NCI-H524 treated with DMSO at 0.1 percent for 48 hours (cell line): ENCODE results near the gene TERT.

ENCODE experiments used
- DNase-seq: peaks from one replicate; lab custom pipeline; 2025; lab: John Stamatoyannopoulos, UW

TERT gene

DNA sequence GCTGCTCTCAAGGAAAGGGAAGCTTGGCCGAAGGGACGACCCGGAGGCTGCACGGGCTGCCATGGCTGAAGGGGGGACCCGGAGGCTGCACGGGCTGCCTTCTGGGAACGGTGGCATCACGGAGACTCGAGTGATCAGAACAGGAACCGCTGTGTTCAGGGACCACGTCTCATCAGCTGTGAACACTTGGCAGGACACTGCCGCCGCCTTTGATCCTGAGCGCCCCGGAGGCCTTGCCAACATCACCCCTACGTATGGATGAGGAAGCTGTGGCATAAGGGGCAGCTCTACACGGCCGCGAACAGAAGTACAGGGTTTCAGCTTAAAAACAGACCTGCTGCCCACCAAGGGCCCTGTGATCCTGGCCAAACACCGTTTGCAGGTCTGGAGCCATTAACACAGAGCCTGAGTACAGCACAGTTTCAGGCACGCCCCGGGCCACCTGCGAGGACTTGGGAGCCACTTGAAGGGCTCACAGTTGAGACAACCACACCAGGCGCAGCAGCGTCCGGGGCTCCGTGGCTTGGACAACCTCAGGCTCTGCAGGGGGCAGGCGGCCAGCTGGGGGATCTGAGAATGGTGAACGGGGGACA is 23.9 kb upstream of the TERT start:
- DNase-seq, result no peak

DNA sequence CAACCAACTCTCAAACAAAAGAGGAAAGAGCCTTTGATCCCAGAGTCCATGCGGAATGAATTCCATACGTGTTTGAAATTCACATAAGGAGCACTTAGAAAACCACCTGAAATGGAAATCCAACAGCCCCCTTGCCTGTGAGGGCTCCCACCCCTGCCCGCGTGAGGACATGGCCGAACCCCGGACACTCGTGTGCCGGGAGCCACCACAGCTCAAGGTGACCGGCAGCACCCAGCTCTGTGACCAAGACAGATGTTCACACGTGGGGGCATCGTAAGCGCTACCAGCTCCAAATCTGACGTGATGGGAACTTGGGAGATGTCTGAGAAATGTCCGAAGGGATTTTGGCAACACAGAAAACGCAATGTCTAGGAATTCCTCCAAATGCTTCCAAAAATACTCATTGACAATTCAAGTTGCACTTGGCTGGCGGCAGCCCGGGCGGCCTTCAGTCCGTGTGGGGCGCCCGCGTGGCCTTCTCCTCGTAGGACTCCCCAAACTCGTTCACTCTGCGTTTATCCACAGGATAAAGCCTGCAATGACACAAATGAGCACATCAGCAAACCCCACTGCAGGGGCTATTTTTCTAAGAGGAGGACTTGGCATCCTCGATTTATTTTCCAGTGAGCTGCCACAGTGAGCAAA is 23.2 kb upstream of the TERT start:
- DNase-seq, result no peak

DNA sequence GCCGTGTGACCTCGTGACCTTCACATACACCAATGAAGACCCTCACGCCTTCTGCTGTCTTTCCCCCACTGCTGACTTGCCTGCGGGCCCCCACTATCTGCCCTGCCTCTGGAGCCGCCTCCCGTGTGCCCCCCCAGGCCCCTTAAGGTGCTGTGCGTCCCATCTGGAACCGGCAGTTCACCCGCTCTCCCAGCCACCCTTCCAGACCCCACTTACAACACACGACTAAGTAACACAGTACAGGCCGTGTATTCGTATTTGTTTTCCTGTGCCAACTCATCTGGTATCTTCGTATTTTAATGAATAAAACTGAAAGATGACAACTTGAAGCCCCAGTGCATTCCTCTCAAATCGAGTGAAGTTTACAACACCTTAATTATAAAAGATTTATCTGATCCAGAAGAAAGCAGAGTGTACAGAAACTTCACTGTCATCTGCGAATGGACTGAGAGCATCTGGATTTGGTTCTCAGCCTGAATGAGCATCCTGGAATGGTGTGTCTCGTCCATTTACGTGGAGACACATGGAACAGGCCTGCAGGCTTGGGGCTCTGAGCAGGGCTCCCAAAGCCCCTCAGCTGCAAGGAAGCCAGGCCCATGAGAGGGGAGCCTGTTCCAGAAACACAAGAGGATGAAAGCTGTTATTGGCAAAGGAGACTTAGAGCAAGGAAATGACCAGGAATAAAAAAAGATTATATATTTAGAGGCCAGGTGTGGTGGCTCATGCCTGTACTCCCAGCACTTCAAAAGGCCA is 21.9 kb upstream of the TERT start:
- DNase-seq, result no peak

DNA sequence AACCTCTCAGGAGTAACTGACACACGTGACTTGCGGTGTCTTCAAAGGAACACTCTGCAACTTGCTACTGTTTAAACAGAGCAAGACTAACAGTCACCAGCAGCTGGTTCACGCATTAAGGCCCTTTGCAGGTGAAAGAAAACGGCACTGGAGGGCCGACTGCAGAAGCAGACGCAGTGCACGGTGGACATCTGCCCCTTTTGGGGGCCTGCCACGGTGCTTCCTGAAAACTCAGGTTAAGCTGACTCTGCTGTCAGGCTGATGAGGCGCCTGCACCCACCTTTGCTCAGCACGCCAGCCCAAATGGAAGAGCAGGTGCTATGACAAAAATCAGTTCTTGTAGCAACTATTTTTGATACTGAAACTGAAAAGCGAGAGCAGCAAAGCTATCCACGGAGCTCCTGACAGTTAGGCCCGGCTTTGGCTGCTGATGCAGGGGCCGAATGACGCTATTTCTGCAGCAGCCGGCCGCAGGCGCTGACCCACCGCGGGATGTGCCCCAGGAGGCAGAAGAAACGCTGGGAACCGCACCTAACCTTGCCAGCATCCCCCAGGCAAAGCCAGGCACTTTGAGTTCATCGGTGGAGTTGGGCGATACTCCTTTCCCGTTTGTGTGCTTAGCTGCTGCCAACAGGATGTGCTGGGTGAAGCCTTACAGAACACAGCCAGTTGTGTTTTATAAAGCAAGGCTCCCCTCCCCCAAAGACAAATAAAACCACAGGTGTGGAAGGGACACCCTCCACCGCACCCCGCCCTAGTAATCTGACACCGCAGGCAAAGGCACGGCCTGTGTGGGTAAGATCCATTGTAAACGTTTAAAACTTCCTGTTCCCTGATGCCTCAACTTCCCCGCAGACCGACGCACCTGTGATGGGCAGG is 21.1 kb upstream of the TERT start:
- DNase-seq, result peak; percentile 34

DNA sequence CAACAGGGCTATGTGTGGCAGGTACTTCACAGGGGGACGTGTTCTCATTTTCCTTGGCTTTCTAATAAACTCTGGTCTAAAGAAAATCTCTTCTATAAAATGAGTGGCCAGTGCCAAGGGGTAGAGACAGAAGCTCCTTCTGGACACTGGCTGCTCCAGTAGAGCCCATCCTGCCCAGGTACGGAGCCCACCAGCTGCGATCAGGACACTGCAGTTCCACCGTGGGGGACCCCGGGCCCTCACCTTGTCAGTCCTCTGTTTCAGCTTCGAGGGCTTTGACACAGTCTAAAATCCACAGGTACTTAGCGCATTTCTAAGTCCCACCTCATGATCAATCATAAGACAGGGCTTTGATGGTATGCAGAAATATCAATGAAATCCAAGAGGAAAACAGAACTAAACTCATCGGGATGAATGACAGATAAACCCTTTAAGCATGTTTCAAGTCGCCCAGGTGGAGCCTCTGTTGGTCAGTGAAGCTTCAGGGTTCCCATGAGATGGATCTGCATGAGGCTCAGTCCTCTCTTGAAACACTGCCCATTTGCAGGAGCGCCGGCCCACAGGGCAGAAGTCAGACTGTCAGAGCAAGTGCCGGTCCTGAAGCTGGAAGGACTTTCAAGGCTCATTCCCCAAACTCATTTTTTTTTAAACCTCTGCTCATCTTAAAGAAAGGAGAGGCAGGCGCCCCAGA is 20.3 kb upstream of the TERT start:
- DNase-seq, result no peak

DNA sequence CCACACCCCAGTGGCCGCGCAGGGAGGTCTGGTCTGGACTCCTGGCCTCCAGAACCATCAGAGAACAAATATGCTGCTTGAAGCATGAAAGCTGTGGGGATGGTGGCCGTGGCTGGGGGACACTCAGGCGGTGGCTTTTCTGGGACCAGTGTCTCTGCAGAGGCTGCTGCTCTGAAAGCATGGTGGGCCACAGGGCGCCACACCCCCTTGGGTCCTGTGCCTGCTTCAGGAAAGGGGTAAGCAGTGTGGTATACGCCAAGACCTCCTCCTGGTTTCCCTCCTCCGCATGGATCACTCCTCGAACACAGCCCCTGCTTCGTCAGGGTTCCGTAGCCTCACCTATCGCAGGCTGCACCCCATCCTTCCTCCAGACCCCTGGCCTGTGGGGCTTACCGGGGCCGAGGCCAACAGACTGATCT is 19.7 kb upstream of the TERT start:
- no peak for DNase-seq

DNA sequence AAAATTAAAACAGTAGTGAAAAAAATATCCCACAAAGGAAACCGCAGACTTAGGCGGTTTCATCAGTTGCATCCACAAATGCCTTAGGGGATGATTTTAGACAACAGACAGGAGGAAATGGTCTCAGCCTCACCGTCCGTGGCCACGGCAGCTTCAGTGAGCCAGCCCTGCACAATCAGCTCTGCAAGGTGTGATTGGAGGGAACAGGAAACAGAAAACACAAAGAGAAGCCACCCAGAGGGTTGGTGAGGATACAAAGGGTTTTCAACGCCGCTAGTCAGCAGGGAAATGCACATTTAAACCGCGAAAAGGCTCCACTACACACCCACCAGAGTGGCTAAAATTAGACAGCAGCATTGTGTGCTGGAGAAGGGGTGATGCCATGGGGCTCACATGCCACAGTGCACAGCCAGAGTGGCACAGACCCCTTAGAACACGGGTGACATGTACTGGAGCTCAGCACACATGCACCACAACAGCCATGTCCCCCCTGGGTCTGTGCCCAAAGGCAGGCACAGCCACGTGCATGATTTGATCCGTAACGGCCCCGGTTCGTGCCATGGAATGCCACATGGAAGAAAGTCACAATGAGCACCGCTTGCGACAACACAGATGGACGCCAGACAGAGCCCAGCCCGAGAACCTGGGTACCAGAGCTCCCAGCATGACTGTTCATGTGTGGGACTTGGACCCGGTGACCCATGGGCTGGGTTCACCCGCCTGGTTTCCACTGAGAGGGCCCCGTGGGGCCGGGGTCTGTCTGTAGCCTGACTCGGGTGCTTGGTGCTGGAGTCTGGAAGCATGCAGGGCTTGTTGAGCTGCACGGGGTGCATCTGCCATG is 18.3 kb upstream of the TERT start:
- no peak for DNase-seq

DNA sequence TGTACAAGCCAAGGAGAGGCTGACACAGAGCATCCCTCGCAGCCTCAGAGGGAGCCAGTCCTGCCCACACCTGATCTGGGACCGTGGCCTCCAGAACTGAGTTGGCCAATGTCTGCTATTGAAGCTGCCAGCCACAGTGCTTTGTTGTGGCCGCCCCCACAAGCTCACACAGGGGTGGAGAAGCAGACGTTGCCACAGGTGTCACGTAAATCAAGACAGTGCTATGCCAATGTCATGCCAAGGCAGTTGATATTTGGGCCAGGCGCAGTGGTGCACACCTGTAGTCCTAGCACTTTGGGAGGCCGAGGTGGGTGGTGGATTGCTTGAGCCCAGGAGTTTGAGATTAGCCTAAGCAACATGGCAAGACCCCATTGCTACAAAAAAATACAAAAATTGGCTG is 17.3 kb upstream of the TERT start:
- no peak for DNase-seq

DNA sequence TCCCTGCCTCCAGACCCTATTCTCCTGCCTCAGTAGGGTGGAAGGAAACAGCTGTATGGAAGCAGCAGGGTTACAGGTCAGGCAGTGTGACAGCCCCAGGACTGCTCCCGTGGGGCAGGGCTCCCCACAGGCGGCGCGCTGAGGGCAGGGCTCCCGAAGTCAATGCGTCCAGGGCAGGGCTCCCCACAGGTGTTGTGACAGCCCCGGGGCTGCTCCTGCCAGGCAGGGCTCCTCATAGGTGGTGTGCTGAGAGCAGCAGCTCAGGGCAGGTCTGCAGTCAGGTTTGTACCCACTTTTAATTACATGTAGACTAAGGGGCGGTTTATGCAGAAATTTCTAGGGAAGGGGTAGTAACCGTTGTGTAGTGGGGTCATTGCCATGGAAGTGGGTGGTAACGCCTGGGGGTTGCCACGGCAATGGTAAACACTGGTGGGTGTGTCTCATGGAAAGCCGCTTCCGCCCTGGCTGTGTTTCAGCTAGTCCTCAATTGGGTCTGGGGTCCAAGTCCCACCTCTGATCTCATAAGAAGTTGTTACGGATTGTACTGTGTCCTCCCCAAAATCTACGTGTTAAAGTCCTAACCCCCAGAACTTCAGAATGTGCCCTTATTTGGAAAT is 16.7 kb upstream of the TERT start:
- no peak for DNase-seq

DNA sequence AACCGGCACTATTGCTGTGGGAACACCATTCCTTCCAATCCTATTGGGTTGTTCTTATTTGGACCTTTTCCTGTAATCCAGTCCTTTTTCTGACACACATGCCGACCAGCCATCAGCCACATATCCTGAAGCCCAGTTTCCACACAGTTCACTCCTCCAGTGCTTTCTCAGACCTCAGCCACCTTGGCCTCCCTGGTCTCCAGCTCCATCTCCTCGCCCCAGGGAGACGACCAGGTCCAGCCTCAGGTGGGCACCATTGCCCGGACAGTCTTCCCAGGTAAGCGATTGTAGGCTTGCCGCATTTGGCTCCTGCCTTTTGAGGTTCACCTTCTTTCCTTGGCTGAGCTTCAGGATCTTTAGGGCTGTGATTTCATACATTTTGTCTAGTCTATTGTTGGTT is 15.2 kb upstream of the TERT start:
- no peak for DNase-seq

DNA sequence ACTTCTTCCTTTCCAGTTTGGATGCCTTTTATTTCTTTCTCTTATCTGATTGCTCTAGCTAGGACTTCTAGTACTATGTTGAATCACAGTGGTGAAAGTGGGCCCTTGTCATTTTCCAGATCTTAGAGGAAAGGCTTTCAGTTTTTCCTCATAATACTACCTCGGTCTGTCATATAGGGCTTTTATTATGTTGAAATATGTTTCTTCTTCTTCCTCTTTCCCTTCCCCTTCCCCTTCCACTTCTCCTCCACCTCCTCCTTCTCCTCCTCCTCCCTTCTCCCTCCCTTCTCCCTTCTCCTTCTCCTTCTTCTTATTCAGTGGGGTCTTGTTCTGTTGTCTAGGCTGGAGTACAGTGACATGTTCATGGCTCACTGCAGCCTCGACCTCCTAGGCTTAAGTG is 9.2 kb upstream of the TERT start:
- no peak for DNase-seq

DNA sequence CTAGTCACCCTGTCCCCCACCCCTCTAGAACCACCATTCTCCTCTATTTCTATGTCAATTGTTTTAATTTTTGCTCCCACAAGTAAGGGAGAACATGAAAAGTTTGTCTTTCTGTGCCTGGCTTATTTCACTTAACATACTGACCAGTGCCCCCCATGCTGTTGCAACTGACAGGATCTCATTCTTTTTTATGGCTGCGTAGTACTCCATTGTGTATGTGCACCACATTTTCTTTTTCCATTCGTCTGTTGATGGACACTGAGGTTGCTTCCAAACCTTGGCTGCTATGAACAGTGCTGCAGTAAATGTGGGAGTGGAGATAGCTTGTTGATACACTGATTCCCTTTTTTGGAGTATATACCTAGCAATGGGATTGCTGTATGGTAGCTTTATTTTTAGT is 7.4 kb upstream of the TERT start:
- no peak for DNase-seq

DNA sequence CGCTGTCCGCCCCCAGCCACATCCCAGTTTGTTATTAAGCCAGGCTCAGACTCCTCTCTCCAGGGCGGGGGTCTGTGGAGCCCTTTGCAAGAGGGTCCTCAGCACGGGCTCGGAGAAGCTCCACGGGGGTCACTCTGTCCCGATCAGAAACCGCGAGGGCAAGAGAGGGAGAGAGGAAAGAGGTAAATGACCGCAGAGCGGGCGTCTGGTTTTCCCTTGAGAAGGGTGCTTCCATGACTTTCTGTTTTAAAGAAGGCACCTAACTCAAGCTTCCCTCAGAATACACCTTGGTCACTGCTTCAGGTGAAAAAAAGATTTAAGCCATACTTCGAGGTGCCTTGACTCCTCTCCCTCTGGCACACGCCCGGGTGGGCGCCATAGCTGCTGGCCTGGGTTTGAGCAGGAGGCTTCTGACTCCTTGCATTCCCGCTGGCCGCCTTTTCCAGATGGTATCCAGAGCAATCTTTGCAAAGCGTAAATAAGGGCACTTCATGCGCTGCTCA is 5.8 kb upstream of the TERT start:
- no peak for DNase-seq

DNA sequence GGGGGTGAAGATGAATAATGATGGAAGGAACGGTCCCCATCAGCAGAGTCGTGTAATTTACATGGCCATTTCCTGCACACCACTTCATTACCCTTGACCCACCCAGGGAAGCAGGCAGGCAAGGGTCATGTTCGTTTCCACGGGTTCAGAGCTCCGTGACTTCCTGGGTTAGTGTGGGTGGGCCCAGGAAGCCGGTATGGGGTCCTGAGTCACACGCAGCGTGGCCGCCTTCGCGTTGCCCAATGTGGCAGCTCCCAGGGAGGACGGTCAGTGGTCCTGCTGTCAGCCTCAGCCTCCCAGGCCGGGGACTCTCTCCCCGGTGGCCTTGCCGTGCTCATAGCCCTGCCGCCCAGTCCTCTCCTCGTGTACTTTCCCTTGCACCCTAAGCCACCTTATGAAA is 5.1 kb upstream of the TERT start:
- no peak for DNase-seq

DNA sequence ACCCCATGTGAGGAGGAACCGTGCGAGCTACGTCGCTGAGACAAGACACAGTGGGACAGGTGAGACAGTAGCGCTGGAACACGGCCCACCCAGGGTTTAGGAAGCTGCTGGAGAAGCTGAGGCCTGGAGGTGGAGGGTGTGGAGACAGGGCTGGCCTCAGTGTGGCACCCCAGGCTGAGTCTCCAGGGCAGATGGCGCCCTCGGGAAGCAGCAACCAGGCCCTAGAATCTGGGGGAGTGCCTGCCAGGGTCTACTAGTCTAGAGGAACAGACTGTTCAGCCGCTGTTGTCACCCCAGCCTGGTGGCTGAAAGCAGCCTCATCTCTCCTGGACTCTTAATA is 4.6 kb upstream of the TERT start:
- DNase-seq, result no peak

DNA sequence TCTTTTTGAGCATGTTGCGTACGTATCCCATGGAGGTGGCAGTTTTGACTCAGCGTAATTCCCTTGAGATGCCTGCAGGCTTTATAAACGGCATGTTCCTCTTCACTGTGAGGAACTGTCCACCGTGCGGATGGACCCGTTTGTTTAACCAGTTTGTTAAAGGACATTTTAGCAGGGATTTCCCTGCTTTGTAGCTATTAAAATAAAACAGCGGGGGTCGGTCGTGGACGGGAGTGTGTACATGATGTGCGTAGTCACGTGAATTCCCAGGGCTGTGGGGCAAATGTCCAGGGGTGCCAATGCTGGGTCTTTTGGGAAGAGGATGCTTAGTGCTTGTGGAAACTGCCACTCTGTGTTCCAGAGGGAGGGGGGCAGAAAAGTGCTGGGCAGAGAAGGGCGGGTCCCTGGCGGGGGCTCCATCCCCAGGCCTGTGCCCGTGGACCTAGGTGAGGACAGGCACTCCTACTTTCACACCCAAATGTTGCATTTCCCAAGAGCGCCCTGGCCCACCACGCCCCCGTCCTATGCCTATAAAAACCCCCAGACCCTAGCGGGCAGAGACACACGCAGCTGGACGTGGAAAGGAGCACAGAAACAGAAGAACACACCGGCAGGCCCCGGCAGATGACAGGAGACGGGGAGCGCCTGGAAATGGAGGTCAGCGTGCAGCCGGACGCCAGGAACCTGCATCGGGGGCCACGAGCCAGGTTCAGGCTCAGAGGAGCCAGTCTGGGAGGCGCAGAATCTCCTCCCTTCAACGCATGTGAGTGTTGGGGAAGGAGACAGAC is 4.0 kb upstream of the TERT start:
- DNase-seq, result no peak

DNA sequence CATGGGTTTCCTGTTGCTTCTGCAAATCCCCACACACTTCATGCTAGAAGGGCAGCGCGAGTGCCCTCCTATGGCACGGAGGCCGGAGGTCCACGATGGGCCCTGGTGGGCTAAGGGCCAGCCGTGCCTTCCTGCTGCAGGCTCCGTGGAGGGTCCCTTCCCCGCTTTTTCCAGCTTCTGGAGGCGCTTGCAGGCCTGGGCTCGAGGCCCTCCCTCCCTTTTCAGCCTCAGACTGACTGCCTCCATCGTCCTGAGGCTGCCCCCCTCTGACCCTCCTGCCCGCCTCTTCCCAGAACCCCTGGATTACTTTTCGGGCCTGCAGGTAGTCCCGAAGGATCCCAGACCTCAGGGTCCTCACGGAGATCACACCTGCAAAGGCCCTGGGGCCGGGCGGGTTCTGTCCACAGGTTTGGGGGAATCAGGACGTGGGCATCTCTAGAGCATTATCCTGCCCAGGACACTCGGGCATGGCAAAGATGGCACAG is 3.2 kb upstream of the TERT start:
- DNase-seq, result no peak

DNA sequence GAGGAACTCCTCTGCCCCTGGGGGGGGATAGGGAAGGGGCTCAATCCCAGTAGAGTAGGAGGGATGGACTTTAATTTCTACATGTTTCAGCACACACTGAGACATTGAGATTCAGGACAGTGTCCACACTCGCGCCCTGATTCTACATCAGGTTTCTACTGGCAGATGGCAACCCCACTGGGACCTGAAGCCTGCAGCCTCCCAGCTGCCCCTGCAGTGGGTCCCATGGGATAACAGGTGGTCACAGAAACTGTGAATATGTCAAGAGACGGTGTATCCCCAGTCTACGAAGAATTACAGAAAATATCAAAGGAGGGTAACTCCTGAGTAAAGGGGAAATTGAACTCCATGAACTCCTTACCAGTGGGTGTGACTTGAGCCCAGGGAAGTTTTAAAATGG is 2.4 kb upstream of the TERT start:
- peak; percentile 79 for DNase-seq

DNA sequence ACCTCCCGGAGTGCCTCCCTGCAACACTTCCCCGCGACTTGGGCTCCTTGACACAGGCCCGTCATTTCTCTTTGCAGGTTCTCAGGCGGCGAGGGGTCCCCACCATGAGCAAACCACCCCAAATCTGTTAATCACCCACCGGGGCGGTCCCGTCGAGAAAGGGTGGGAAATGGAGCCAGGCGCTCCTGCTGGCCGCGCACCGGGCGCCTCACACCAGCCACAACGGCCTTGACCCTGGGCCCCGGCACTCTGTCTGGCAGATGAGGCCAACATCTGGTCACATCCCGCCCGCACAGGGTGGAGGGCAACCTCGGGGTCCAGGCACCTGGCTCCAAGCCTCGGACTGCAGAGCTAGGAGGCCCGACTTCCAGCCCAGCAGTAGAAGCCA is 776 bp upstream of the TERT start:
- DNase-seq, result no peak
